H9 (cell line): Measurements from ENCODE around the gene IFNGR1. TPM values are rescaled to one million over a fixed set of nuclear protein-coding genes. Genes with fewer than 3 reads are reported as not detected.

Experiments
- DNase-seq: peaks from one replicate; pipeline ENCODE4 v3.0.0-alpha.2; 2017
- H2AFZ ChIP-seq: one replicate; pipeline ENCODE4 v1.6.1; 2013; ENCODE audit warnings: mild to moderate bottlenecking, low read length, control low read depth, moderate library complexity
- H2AK5ac ChIP-seq: 2 replicates; pipeline ENCODE4 v1.6.1; 2013; ENCODE audit warnings: low read length, control low read depth, mixed read lengths; ENCODE audit not compliant: insufficient read length
- H2BK120ac ChIP-seq: one replicate; pipeline ENCODE4 v1.6.1; 2013; ENCODE audit warnings: low read depth, mild to moderate bottlenecking, low read length, control low read depth, inconsistent platforms; ENCODE audit not compliant: poor library complexity, severe bottlenecking
- H2BK12ac ChIP-seq: 2 replicates; pipeline ENCODE4 v1.6.1; 2013; ENCODE audit warnings: low read length, control low read depth, mixed read lengths, low read depth; ENCODE audit not compliant: insufficient read length
- H2BK15ac ChIP-seq: 2 replicates; pipeline ENCODE4 v1.6.1; 2013; ENCODE audit warnings: low read depth, low read length, control low read depth
- H2BK20ac ChIP-seq: one replicate; pipeline ENCODE4 v1.6.1; 2013; ENCODE audit warnings: low read depth, mild to moderate bottlenecking, low read length, control low read depth, inconsistent platforms; ENCODE audit not compliant: poor library complexity, severe bottlenecking
- H2BK5ac ChIP-seq: 2 replicates; pipeline ENCODE4 v1.6.1; 2013; ENCODE audit warnings: low read length, control low read depth, mixed read lengths; ENCODE audit not compliant: insufficient read length
- H3K14ac ChIP-seq: 2 replicates; pipeline ENCODE4 v1.6.1; 2013; ENCODE audit warnings: low read length, control low read depth; ENCODE audit not compliant: insufficient read depth
- H3K18ac ChIP-seq: 2 replicates; pipeline ENCODE4 v1.6.1; 2013; ENCODE audit warnings: low read depth, mild to moderate bottlenecking, mixed read lengths, low read length, control low read depth; ENCODE audit not compliant: insufficient read length
- H3K23ac ChIP-seq: 2 replicates; pipeline ENCODE4 v1.6.1; 2013; ENCODE audit warnings: low read length, control low read depth, mixed read lengths, low read depth; ENCODE audit not compliant: insufficient read length
- H3K23me2 ChIP-seq: 2 replicates; pipeline ENCODE4 v1.6.1; 2013; ENCODE audit warnings: low read depth, mild to moderate bottlenecking, mixed read lengths, low read length, control low read depth; ENCODE audit not compliant: insufficient read length, poor library complexity, severe bottlenecking
- H3K27ac ChIP-seq: 2 replicates; pipeline ENCODE4 v1.5.1; 2013; ENCODE audit warnings: low read length, control low read depth, mixed read lengths, low read depth; ENCODE audit not compliant: insufficient read length
- H3K27me3 ChIP-seq: 2 replicates; pipeline ENCODE4 v1.6.1; 2013; ENCODE audit warnings: low read length, control low read depth, inconsistent platforms; ENCODE audit not compliant: insufficient read depth
- H3K4ac ChIP-seq: 2 replicates; pipeline ENCODE4 v1.6.1; 2013; ENCODE audit warnings: low read depth, mild to moderate bottlenecking, control low read depth, inconsistent platforms, low read length, moderate library complexity
- H3K4me1 ChIP-seq: 2 replicates; pipeline ENCODE4 v1.6.1; 2013; ENCODE audit warnings: low read length, control low read depth, inconsistent platforms; ENCODE audit not compliant: insufficient read depth
- H3K4me2 ChIP-seq: 2 replicates; pipeline ENCODE4 v1.6.1; 2013; ENCODE audit warnings: low read length, control low read depth, mixed read lengths; ENCODE audit not compliant: insufficient read length, insufficient read depth
- H3K56ac ChIP-seq: 2 replicates; pipeline ENCODE4 v1.6.1; 2013; ENCODE audit warnings: low read depth, mild to moderate bottlenecking, mixed read lengths, low read length, control low read depth; ENCODE audit not compliant: insufficient read length
- H3K79me1 ChIP-seq: 2 replicates; pipeline ENCODE4 v1.6.1; 2013; ENCODE audit warnings: low read depth, mild to moderate bottlenecking, moderate library complexity, low read length, control low read depth, inconsistent platforms; ENCODE audit not compliant: insufficient read depth, poor library complexity, severe bottlenecking
- H3K79me2 ChIP-seq: 2 replicates; pipeline ENCODE4 v1.6.1; 2013; ENCODE audit warnings: low read length, control low read depth, inconsistent platforms; ENCODE audit not compliant: insufficient read depth
- H3K9ac ChIP-seq: 2 replicates; pipeline ENCODE4 v1.6.1; 2013; ENCODE audit warnings: low read length, control low read depth, mixed read lengths; ENCODE audit not compliant: insufficient read length; ENCODE audit errors: extremely low read depth
- H3K9me3 ChIP-seq: one replicate; pipeline ENCODE4 v1.6.1; 2013; ENCODE audit warnings: low read depth, low read length, inconsistent platforms; ENCODE audit not compliant: control insufficient read depth
- H3T11ph ChIP-seq: one replicate; pipeline ENCODE4 v1.6.1; 2013; ENCODE audit warnings: mild to moderate bottlenecking, low read length, control low read depth, inconsistent platforms
- H4K20me1 ChIP-seq: one replicate; pipeline ENCODE4 v1.6.1; 2013; ENCODE audit not compliant: control insufficient read depth, insufficient read length, insufficient read depth
- H4K5ac ChIP-seq: 2 replicates; pipeline ENCODE4 v1.6.1; 2013; ENCODE audit warnings: low read depth, mild to moderate bottlenecking, mixed read lengths, low read length, control low read depth; ENCODE audit not compliant: insufficient read length
- H4K8ac ChIP-seq: replicated peaks from 2 replicates; pipeline ENCODE4 v1.6.1; 2013; ENCODE audit warnings: low read length, control low read depth, mixed read lengths, low read depth; ENCODE audit not compliant: insufficient read length
- H4K91ac ChIP-seq: 2 replicates; pipeline ENCODE4 v1.6.1; 2013; ENCODE audit warnings: low read depth, mild to moderate bottlenecking, moderate library complexity, mixed read lengths, low read length, control low read depth; ENCODE audit not compliant: insufficient read length
- H3K27ac Mint-ChIP-seq, 3 experiments: 2 replicates in 2 of 3; 3 replicates in 1 of 3; pipeline ENCODE4 v1.8.0; 2020 to 2021; ENCODE audit warnings: mixed read lengths in 3 of 3, mild to moderate bottlenecking in 1 of 3, moderate library complexity in 1 of 3
- H3K27me3 Mint-ChIP-seq: 2 replicates; pipeline ENCODE4 v1.8.0; 2021; ENCODE audit warnings: low read depth, mild to moderate bottlenecking, moderate library complexity, mixed read lengths
- H3K36me3 Mint-ChIP-seq, 3 experiments: 2 replicates in 2 of 3; 3 replicates in 1 of 3; pipeline ENCODE4 v1.8.0; 2020 to 2021; ENCODE audit warnings: low read depth in 3 of 3, mixed read lengths in 3 of 3; ENCODE audit not compliant: insufficient read depth in 1 of 3
- H3K4me1 Mint-ChIP-seq, 2 experiments: 2 replicates each; pipeline ENCODE4 v1.8.0; 2020; ENCODE audit warnings: mixed read lengths in 2 of 2
- H3K4me3 Mint-ChIP-seq, 2 experiments: 2 replicates in 1 of 2; 3 replicates in 1 of 2; pipeline ENCODE4 v1.8.0; 2020 to 2021; ENCODE audit warnings: mild to moderate bottlenecking in 2 of 2, mixed read lengths in 2 of 2, moderate library complexity in 1 of 2
- H3K9me3 Mint-ChIP-seq, 2 experiments: 2 replicates in 1 of 2; 3 replicates in 1 of 2; pipeline ENCODE4 v1.8.0; 2020; ENCODE audit warnings: mild to moderate bottlenecking in 2 of 2, mixed read lengths in 2 of 2, moderate library complexity in 1 of 2
- WGBS: extraction: QIAGEN DNeasy Blood & Tissue Kit; methylation state at CpG from one replicate; pipeline ENCODE4 v1.1.7; 2013; ENCODE audit warnings: missing lambda C conversion rate, low lambda C conversion rate, mixed read lengths; ENCODE audit not compliant: insufficient read length; ENCODE audit errors: extremely low coverage; 5-methylcytosine and 5-hydroxymethylcytosine counted together
- total RNA-seq: library from RNA; stranded (reverse); gene quantifications from 2 replicates; pipeline ENCODE4 v1.2.1, GENCODE V29; 2021
- TF ChIP-seq, protein P1 (sequence below): fragments of 200-600 bp; sonication (generic); conservative IDR thresholded peaks from 3 replicates; pipeline ENCODE4 v1.8.0; 2021; ENCODE audit warnings: antibody characterized with exemption, mild to moderate bottlenecking

IFNGR1 gene
- total RNA-seq, 1 experiment from 2014 or later = 32.2 TPM

DNA sequence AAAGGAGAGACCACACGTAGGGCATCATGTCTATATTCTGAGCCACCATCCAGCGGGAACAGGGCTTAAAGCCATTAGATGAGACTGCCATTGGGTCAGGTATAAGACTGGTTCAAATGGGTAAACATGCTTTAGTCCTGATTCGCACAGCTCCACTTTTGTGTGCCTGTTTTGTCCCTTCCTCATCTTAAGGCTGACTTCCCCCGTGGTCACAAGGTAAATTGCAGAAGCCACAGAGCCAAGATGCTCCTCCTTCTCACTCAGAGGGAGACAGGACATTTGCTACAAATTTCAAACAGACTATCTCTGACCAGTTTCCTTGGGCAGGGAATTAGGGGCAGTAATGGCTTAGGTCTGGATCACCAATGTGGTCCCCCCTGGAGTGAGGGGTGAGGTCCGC, 11.4 kb upstream of the IFNGR1 start:
- H3K27me3 Mint-ChIP-seq = peaks cover 5% of the 10 kb centered on the region; the same call in 1 of the 2 replicates
- Histone ChIP-seq H3K56ac (no peak overlapping the region), H4K20me1 (no peaks in the 10 kb centered on the region), H2BK5ac (no peak overlapping the region), H3T11ph (no peak overlapping the region), H2BK15ac (no peak overlapping the region), H4K8ac (no peak overlapping the region), H3K79me2 (no peaks in the 10 kb centered on the region), H3K27ac (no peak overlapping the region), H2AFZ (no peak overlapping the region), H3K4me1 (no peaks in the 10 kb centered on the region; the same call in 1 of the 2 replicates), H3K79me1 (no peaks in the 10 kb centered on the region), H3K27me3 (no peaks in the 10 kb centered on the region; the same call in 1 of the 2 replicates), H2AK5ac (no peak overlapping the region), H2BK120ac (no peak overlapping the region), H3K4ac (no peak overlapping the region), H3K18ac (no peak overlapping the region), H3K23ac (no peak overlapping the region), H3K23me2 (no peaks in the 10 kb centered on the region), H2BK20ac (no peak overlapping the region), H3K9ac (no peak overlapping the region), H3K9me3 (no peaks in the 10 kb centered on the region), H4K5ac (no peak overlapping the region), H4K91ac (no peak overlapping the region), H2BK12ac (no peak overlapping the region), H3K14ac (no peak overlapping the region), H3K4me2 (no peak overlapping the region)
- no CpG with 5 or more reads among the region's 5 CpGs for WGBS
- H3K4me3 Mint-ChIP-seq = no peak overlapping the region
- no peaks in the 10 kb centered on the region for H3K36me3 Mint-ChIP-seq
- H3K9me3 Mint-ChIP-seq = no peaks in the 10 kb centered on the region; a peak in 1 of 5 replicates
- no peak overlapping the region for H3K27ac Mint-ChIP-seq
- no peak for DNase-seq
- H3K4me1 Mint-ChIP-seq = peaks cover 7 to 14% of the 10 kb centered on the region in 2 experiments; a peak in 3 of 4 replicates
- TF ChIP-seq, protein P1, sequence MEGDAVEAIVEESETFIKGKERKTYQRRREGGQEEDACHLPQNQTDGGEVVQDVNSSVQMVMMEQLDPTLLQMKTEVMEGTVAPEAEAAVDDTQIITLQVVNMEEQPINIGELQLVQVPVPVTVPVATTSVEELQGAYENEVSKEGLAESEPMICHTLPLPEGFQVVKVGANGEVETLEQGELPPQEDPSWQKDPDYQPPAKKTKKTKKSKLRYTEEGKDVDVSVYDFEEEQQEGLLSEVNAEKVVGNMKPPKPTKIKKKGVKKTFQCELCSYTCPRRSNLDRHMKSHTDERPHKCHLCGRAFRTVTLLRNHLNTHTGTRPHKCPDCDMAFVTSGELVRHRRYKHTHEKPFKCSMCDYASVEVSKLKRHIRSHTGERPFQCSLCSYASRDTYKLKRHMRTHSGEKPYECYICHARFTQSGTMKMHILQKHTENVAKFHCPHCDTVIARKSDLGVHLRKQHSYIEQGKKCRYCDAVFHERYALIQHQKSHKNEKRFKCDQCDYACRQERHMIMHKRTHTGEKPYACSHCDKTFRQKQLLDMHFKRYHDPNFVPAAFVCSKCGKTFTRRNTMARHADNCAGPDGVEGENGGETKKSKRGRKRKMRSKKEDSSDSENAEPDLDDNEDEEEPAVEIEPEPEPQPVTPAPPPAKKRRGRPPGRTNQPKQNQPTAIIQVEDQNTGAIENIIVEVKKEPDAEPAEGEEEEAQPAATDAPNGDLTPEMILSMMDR = no peak
